ENCODE measurements around the gene IFI27L2. TPM values are rescaled to one million over a fixed set of nuclear protein-coding genes. Genes with fewer than 3 reads are reported as not detected.

The IFI27L2 gene
- total RNA-seq, 1 donor from 2014 or later, result 14.1 TPM

GRCh38 chr14:94111276-94112095 lies 17.9 kb downstream of the IFI27L2 start:
- Histone ChIP-seq H3K9ac (ENCODE audit: low read depth in 1 of 3, low read length in 3 of 3) (peak overlapping the region; percentile 39 to 81 (median 66)), H3K27me3 (ENCODE audit: control insufficient read depth in 3 of 3, insufficient read depth in 3 of 3, low read length in 3 of 3) (peaks cover 0 to 8% (median 0%) of the 10 kb centered on the region in 3 donors), H3K9me3 (ENCODE audit: control insufficient read depth in 3 of 3, low read length in 3 of 3) (no peaks in the 10 kb centered on the region), H3K4me1 (ENCODE audit: control insufficient read depth in 3 of 3, insufficient read depth in 3 of 3, low read length in 3 of 3) (peaks cover 13 to 19% (median 16%) of the 10 kb centered on the region in 3 donors), H3K36me3 (ENCODE audit: control insufficient read depth in 3 of 3, insufficient read depth in 3 of 3, low read length in 3 of 3) (no peaks in the 10 kb centered on the region), H3K4me3 (ENCODE audit: low read length in 3 of 3) (peak overlapping the region; percentile 49 to 77 (median 67)), H3K27ac (ENCODE audit: low read depth, low read length) (peak overlapping the region; percentile 76)

DNA sequence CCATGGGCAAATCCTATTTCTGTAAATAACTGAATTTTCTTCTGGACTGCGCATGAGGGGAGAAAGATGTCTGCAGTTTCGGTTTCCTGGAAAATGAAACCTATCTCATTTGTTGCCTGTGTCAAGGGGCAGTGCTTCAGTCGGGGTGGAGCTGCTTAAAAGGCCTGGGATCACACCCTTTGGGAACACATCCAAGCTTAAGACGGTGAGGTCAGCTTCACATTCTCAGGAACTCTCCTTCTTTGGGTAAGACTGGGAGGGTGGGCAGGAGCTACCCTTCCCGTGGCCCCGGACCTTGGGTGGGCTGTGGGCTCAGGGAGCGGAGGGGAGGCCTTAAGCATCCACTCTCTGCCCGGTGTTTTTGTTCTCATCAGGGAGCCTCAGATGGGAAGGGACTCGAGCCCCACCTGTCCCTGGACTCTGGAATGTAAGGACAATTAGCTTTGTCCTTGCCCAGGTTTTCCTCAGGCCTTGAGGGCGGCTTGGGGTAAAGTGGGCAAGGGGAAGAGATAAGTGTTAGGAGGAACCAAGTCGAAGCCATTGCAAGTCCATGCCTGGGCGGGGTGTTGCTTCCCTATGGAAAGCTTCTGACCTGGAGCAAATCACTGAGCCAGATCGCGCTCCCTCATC lies 18.7 kb downstream of the IFI27L2 start, which contains the start of gene IFI27:
Gene IFI27 (plus strand): TSS at position 185 of the 630 bp plus-strand sequence.
- Histone ChIP-seq H3K4me3 (ENCODE audit: low read length in 3 of 3) (peak within 1 kb of the TSS; percentile 49 to 77 (median 67)), H3K27me3 (ENCODE audit: control insufficient read depth in 3 of 3, insufficient read depth in 3 of 3, low read length in 3 of 3) (peaks cover 0 to 3% (median 0%) of the 10 kb centered on the region in 3 donors), H3K9me3 (ENCODE audit: control insufficient read depth in 3 of 3, low read length in 3 of 3) (no peaks in the 10 kb centered on the region), H3K27ac (ENCODE audit: low read depth, low read length) (peak within 1 kb of the TSS; percentile 76), H3K36me3 (ENCODE audit: control insufficient read depth in 3 of 3, insufficient read depth in 3 of 3, low read length in 3 of 3) (no peaks in the 10 kb centered on the region), H3K4me1 (ENCODE audit: control insufficient read depth in 3 of 3, insufficient read depth in 3 of 3, low read length in 3 of 3) (peaks cover 13 to 19% (median 16%) of the 10 kb centered on the region in 3 donors), H3K9ac (ENCODE audit: low read depth in 1 of 3, low read length in 3 of 3) (peak within 1 kb of the TSS; percentile 39 to 81 (median 66))

DNA sequence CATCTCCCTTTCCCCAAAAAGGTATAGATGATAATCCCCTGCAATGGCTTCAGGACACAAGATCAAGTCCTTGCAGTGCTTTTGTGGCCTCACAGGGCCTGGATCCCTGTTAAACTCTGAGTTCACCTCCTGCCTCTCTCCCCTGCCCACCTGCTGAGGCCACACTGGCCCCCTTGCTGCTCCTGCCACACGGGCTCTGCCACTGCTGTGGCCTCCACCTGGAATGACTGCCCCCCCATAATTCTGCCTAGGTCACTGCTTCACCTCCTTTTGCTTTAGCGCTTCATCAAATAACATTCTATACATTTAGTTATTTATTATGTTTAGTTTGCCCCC lies 19.5 kb downstream of the IFI27L2 start:
- H3K27me3 ChIP-seq (ENCODE audit: control insufficient read depth in 3 of 3, insufficient read depth in 3 of 3, low read length in 3 of 3), result no peaks in the 10 kb centered on the region
- H3K9ac ChIP-seq (ENCODE audit: low read depth in 1 of 3, low read length in 3 of 3), result no peak overlapping the region
- H3K4me1 ChIP-seq (ENCODE audit: control insufficient read depth in 3 of 3, insufficient read depth in 3 of 3, low read length in 3 of 3), result peaks cover 9 to 14% (median 13%) of the 10 kb centered on the region in 3 donors
- H3K36me3 ChIP-seq (ENCODE audit: control insufficient read depth in 3 of 3, insufficient read depth in 3 of 3, low read length in 3 of 3), result no peaks in the 10 kb centered on the region
- H3K27ac ChIP-seq (ENCODE audit: low read depth, low read length), result peak overlapping the region; percentile 76
- no peaks in the 10 kb centered on the region for H3K9me3 ChIP-seq (ENCODE audit: control insufficient read depth in 3 of 3, low read length in 3 of 3)
- peak overlapping the region in 1 of 3 donors; percentile 77 for H3K4me3 ChIP-seq (ENCODE audit: low read length in 3 of 3)

- H3K9ac ChIP-seq (ENCODE audit: low read depth in 1 of 3, low read length in 3 of 3), result no peak overlapping the region
- H3K9me3 ChIP-seq (ENCODE audit: control insufficient read depth in 3 of 3, low read length in 3 of 3), result no peaks in the 10 kb centered on the region
- no peak overlapping the region for H3K27ac ChIP-seq (ENCODE audit: low read depth, low read length)
- peaks cover 0 to 6% (median under 1%) of the 10 kb centered on the region in 3 donors for H3K4me1 ChIP-seq (ENCODE audit: control insufficient read depth in 3 of 3, insufficient read depth in 3 of 3, low read length in 3 of 3)
- no peaks in the 10 kb centered on the region for H3K36me3 ChIP-seq (ENCODE audit: control insufficient read depth in 3 of 3, insufficient read depth in 3 of 3, low read length in 3 of 3)
- no peaks in the 10 kb centered on the region for H3K27me3 ChIP-seq (ENCODE audit: control insufficient read depth in 3 of 3, insufficient read depth in 3 of 3, low read length in 3 of 3)
- no peak overlapping the region for H3K4me3 ChIP-seq (ENCODE audit: low read length in 3 of 3)
Measured at GRCh38 chr14:94104731-94105130, 24.7 kb downstream of the IFI27L2 start.

DNA sequence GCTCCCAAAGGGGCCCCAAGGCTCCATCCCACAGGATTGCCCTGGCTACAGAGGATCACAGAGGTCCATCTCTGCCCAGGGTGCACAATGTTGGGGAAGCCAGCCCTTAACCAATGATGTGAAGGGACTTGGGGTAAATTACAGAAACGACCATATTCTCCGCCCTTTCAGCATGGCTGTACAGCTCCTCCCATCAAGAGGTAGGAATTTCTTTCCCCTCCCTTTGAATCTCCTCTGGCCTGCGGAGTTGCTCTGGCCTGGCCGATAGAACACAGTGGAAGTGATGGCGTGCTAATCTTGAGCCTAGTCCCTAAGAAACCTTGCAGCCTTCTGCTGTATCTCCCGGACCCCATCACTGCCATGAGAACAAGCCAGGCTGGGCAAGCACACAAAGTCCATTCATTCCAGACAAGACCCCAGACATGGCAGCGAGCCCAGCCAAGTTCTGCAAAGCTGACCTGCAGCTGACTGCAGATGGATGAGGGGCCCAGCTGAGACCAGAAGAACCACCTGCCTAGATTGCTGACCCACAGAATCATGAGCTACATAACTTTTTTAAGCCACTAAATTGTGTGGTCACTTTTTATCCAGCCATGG lies 25.8 kb downstream of the IFI27L2 start:
- no peak overlapping the region for H3K4me3 ChIP-seq (ENCODE audit: low read length in 3 of 3)
- H3K27ac ChIP-seq (ENCODE audit: low read depth, low read length), result no peak overlapping the region
- no peaks in the 10 kb centered on the region for H3K36me3 ChIP-seq (ENCODE audit: control insufficient read depth in 3 of 3, insufficient read depth in 3 of 3, low read length in 3 of 3)
- no peak overlapping the region for H3K9ac ChIP-seq (ENCODE audit: low read depth in 1 of 3, low read length in 3 of 3)
- no peaks in the 10 kb centered on the region for H3K9me3 ChIP-seq (ENCODE audit: control insufficient read depth in 3 of 3, low read length in 3 of 3)
- H3K27me3 ChIP-seq (ENCODE audit: control insufficient read depth in 3 of 3, insufficient read depth in 3 of 3, low read length in 3 of 3), result no peaks in the 10 kb centered on the region
- peaks cover 0 to 6% (median 0%) of the 10 kb centered on the region in 3 donors for H3K4me1 ChIP-seq (ENCODE audit: control insufficient read depth in 3 of 3, insufficient read depth in 3 of 3, low read length in 3 of 3)

- Histone ChIP-seq H3K9me3 (ENCODE audit: control insufficient read depth in 3 of 3, low read length in 3 of 3) (no peaks in the 10 kb centered on the region), H3K36me3 (ENCODE audit: control insufficient read depth in 3 of 3, insufficient read depth in 3 of 3, low read length in 3 of 3) (peaks cover 0 to under 1% (median 0%) of the 10 kb centered on the region in 3 donors), H3K27ac (ENCODE audit: low read depth, low read length) (no peak overlapping the region), H3K9ac (ENCODE audit: low read depth in 1 of 3, low read length in 3 of 3) (no peak overlapping the region), H3K4me3 (ENCODE audit: low read length in 3 of 3) (no peak overlapping the region), H3K4me1 (ENCODE audit: control insufficient read depth in 3 of 3, insufficient read depth in 3 of 3, low read length in 3 of 3) (peaks cover 0 to 6% (median 0%) of the 10 kb centered on the region in 3 donors), H3K27me3 (ENCODE audit: control insufficient read depth in 3 of 3, insufficient read depth in 3 of 3, low read length in 3 of 3) (no peaks in the 10 kb centered on the region)
Measured at GRCh38 chr14:94102768-94103482, 26.5 kb downstream of the IFI27L2 start.

- H3K9ac ChIP-seq (ENCODE audit: low read depth in 1 of 3, low read length in 3 of 3), result no peak overlapping the region
- H3K4me1 ChIP-seq (ENCODE audit: control insufficient read depth in 3 of 3, insufficient read depth in 3 of 3, low read length in 3 of 3), result peaks cover 0 to 6% (median 0%) of the 10 kb centered on the region in 3 donors
- no peaks in the 10 kb centered on the region for H3K27me3 ChIP-seq (ENCODE audit: control insufficient read depth in 3 of 3, insufficient read depth in 3 of 3, low read length in 3 of 3)
- H3K9me3 ChIP-seq (ENCODE audit: control insufficient read depth in 3 of 3, low read length in 3 of 3), result no peaks in the 10 kb centered on the region
- no peak overlapping the region for H3K27ac ChIP-seq (ENCODE audit: low read depth, low read length)
- no peak overlapping the region for H3K4me3 ChIP-seq (ENCODE audit: low read length in 3 of 3)
- H3K36me3 ChIP-seq (ENCODE audit: control insufficient read depth in 3 of 3, insufficient read depth in 3 of 3, low read length in 3 of 3), result peaks cover 0 to 4% (median 3%) of the 10 kb centered on the region in 3 donors
Measured at GRCh38 chr14:94101748-94102147, 27.7 kb downstream of the IFI27L2 start.

DNA sequence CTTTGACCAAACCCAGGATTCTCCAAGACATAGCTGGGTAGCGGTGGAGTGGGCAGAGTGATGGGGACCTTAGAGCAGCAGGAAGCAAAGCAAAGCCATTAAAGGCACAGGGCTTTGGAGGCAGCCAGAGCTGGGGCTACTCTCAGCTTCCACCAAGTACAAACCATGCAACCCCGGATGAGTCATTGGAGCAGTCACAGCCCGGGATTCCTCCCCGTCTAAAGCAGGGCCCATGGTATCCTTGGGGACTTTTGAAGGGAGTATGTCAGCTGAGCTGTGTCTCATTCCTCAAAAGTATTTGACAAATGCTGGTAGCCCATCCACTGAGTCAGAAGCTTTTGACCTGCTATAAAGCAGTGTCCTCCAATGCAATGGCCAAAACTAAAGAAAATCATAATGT lies 28.6 kb downstream of the IFI27L2 start:
- H3K4me3 ChIP-seq (ENCODE audit: low read length in 3 of 3), result no peak overlapping the region
- H3K9ac ChIP-seq (ENCODE audit: low read depth in 1 of 3, low read length in 3 of 3), result no peak overlapping the region
- H3K27me3 ChIP-seq (ENCODE audit: control insufficient read depth in 3 of 3, insufficient read depth in 3 of 3, low read length in 3 of 3), result no peaks in the 10 kb centered on the region
- peaks cover 0 to 6% (median 0%) of the 10 kb centered on the region in 3 donors for H3K4me1 ChIP-seq (ENCODE audit: control insufficient read depth in 3 of 3, insufficient read depth in 3 of 3, low read length in 3 of 3)
- H3K9me3 ChIP-seq (ENCODE audit: control insufficient read depth in 3 of 3, low read length in 3 of 3), result no peaks in the 10 kb centered on the region
- H3K36me3 ChIP-seq (ENCODE audit: control insufficient read depth in 3 of 3, insufficient read depth in 3 of 3, low read length in 3 of 3), result peaks cover 0 to 5% (median 3%) of the 10 kb centered on the region in 3 donors
- no peak overlapping the region for H3K27ac ChIP-seq (ENCODE audit: low read depth, low read length)

GRCh38 chr14:94099006-94099405 lies 30.4 kb downstream of the IFI27L2 start:
- Histone ChIP-seq H3K9ac (ENCODE audit: low read depth in 1 of 3, low read length in 3 of 3) (no peak overlapping the region), H3K27me3 (ENCODE audit: control insufficient read depth in 3 of 3, insufficient read depth in 3 of 3, low read length in 3 of 3) (no peaks in the 10 kb centered on the region), H3K9me3 (ENCODE audit: control insufficient read depth in 3 of 3, low read length in 3 of 3) (no peaks in the 10 kb centered on the region), H3K27ac (ENCODE audit: low read depth, low read length) (no peak overlapping the region), H3K4me1 (ENCODE audit: control insufficient read depth in 3 of 3, insufficient read depth in 3 of 3, low read length in 3 of 3) (peaks cover 0 to 6% (median 0%) of the 10 kb centered on the region in 3 donors), H3K4me3 (ENCODE audit: low read length in 3 of 3) (no peak overlapping the region), H3K36me3 (ENCODE audit: control insufficient read depth in 3 of 3, insufficient read depth in 3 of 3, low read length in 3 of 3) (peaks cover 0 to 5% (median 3%) of the 10 kb centered on the region in 3 donors)
